Stimulated activated CD4-positive, alpha-beta T cell treated with anti-CD3 and anti-CD28 coated beads, TNF-alpha, amount 100 ng/mL, for 4 hours (primary cell): ENCODE measurements around the gene RYR2.

Source experiments
- DNase-seq, 3 experiments: peaks; one replicate each; pipeline ENCODE4 v3.0.0-alpha.2; 2020; ENCODE audit warnings: low read depth in 3 of 3

Gene RYR2

GRCh38 chr1:237032029-237032428, 10.0 kb upstream of the RYR2 start:
- no peak for DNase-seq

- DNase-seq: no peak
Measured at GRCh38 chr1:237033061-237033460, 8.9 kb upstream of the RYR2 start.

GRCh38 chr1:237033804-237034203, 8.2 kb upstream of the RYR2 start:
- DNase-seq: no peak

GRCh38 chr1:237035759-237036158, 6.2 kb upstream of the RYR2 start:
- no peak for DNase-seq

- no peak for DNase-seq
Measured at GRCh38 chr1:237038211-237038610, 3.8 kb upstream of the RYR2 start.

GRCh38 chr1:237040823-237041222, 1.2 kb upstream of the RYR2 start:
- DNase-seq: no peak

GRCh38 chr1:237041461-237041794, 556 bp upstream of the RYR2 start:
- DNase-seq: no peak

GRCh38 chr1:237042526-237042891, 525 bp downstream of the RYR2 start:
- no peak for DNase-seq

DNA sequence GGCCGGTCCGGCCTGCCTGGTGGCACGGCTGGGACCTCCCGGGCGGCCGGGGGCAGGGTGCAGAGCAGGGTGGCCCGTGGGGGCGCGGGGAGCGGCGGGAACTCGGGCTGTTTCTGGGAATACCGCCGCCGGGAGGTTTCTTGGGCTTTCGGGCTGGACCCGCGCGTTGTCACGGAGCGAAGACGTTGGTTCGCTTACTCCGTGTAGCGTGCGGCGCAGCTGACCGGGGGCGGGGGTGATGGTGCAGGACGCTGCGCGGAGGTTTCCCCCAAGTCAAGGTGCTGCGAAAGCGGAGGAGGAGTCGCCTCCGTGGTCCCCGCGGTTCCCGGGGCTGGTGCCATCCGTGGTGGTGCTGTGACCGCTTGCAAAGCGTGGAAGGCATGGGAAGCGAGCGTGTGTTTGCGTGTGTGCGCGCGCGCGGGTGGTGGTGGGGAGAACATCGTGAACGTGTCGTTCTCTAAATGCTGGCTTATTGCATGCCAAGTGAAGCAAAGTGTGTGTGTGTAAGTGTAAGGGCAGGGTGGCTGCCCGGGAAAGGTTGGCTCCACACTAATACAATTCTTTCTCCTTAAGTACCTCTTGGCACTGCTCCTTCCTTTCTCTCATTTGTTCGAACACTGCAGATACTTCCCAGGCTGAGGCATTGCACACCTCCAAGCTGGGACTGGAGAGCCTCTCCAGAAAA, 1.1 kb downstream of the RYR2 start:
- no peak for DNase-seq

GRCh38 chr1:237043846-237044636, 2.1 kb downstream of the RYR2 start:
- no peak for DNase-seq

DNA sequence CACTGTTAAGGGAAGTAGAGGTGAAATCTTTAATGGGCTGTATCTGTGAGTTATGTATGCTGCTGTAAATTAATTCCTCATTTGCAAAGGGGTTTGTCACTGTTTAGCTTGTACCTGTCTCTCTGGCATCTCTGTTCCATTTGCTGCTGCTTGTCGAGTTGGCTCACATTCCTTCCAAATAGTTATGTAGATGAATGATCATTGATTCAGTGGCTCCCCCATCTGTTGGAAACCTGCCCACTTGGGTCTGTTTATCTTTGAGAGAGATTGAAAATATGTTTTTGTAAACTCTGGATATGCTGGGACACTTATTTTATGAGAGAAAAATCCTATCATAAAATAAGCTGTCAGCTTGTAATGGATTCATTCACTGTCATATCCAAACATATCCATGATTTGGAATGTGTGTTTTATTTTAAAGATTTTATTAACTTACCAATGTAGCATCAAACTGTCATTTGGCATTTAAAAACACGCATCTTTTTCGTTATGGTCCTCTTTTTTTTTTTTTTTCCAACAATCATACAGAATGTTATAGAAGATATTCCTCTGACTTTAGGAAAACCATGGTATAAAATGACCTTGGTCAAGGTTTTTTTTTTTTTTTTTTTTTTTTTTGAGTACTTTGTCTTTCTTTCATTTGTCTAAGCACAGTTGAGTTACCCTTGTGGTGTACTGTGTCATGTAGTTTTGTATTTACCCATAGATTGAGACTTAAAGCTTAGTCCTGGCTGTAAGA, 3.5 kb downstream of the RYR2 start:
- DNase-seq: no peak

DNA sequence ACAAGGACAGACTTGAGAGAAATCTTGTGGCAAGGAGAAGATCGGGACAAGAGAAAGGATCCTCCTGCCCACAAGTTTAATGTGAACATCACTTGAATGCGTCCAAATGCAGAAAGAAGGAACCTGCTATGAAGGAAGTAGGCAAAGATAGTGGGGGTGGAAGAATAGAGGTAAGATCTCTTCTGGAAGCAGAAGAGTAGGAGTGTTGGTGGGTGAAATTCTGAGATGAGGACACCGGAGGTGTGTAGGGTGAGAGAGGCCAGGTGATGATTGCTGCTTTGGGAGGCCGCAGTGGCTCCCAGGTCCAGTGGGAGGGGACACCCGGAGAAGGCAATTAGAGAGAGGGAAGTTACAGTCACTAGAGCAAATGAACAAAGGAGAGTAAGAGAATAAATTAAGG, 6.8 kb downstream of the RYR2 start:
- no peak for DNase-seq

- DNase-seq: no peak
Measured at GRCh38 chr1:237050185-237050584, 8.2 kb downstream of the RYR2 start.

DNA sequence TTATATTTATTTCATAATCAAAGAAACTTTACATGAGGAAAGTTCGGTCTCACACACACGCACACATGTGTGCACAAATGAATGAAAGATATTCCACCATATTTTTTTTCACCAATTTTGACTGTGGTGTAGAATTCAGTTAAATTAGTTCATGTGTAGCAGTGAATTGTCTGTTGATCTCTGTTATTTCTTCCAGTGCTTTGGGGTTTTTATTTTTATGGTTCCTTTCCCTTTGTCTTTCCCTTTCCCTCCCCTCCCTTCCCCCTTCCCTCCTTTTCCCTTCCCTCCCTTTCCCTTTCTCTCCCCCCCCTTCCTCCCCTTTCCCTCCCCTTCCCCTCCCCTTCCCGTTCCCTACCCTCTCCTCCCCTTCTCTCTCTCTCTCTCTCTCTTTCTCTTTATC, 8.9 kb downstream of the RYR2 start:
- DNase-seq: no peak

DNA sequence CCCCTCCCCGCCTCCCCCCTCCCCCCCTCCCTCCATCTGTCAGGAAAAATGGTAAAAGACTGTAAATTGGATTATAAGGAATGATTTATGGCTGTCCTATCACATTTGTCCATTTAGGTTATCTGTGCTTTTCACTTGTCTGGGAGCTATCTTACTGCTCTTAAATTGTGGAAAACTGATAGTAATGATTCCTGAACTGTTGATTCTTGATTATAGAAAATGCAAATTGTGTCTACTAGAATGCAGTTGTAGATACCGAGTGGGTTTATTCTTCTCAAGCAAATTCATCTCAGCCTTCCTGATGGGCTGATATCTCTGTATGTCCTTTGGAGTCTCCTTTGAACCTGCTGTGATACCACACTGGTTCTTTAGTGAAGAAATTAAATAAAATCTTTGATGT, 12.3 kb downstream of the RYR2 start:
- DNase-seq: no peak

- no peak for DNase-seq
Measured at GRCh38 chr1:237058470-237058869, 16.5 kb downstream of the RYR2 start.

GRCh38 chr1:237059244-237059643, 17.3 kb downstream of the RYR2 start:
- DNase-seq: no peak

- no peak for DNase-seq
Measured at GRCh38 chr1:237062976-237063375, 21.0 kb downstream of the RYR2 start.

DNA sequence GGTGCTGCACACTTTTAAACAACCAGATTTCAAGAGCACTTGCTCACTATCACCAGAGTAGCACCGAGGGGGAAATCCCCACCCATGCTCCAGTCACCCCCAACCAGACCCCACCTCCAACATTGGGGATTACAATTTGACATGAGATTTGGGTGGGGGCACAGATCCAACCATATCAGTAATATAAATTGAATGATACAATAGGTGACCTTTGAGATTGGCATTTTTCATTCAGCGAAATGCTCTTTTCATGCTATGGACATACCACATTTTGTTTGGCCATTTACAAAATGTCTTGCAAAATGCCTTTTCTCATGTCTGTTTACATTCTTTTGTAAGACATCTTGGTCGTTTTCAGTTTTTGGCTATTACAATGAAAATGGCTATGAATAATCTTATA, 23.9 kb downstream of the RYR2 start:
- DNase-seq: no peak

- no peak for DNase-seq
Measured at GRCh38 chr1:237070519-237070918, 28.5 kb downstream of the RYR2 start.

DNA sequence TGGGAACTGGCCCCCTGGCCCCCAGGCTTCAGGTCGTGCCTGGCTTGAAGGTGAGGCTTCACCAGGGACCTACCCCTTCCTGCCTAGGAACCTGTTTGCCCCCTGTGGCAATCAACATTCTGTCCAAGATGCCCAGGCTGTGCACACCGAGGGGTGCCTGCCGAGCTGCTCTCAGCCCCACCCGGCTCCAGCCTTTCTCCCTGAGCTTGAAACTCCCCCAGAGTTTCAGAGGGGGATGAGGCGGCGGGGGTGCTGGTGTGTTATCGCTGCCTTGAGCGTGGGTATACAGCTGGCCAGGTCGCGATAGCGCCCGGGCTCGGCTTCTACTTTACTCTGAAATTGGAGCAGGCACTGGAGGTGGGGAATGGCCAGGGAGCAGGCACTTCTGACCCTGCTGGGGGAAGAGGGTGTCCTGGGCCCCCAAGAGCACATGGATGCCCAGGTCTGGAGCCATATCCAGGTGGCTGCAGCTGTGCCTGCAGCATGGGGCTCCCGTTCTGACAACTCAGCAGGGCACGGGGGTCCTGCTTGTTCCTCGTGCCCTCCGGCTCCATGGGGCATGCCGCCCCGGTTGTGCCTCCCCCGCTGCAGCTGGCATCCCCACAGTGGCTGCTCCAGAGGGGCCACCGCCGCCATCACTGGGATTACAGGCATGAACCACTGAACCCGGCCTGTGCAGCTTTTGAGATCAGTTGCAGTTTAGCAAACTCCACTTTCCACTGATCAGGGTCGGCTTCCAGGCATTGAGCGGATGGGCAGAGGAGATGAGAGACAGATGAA, 29.8 kb downstream of the RYR2 start:
- no peak for DNase-seq
